ENCODE data around the gene TBC1D1. TPM values are rescaled to one million over a fixed set of nuclear protein-coding genes. Genes with fewer than 3 reads are reported as not detected.
A peak's percentile ranks its signal among the peaks of the same experiment; 100 is the strongest.

The TBC1D1 gene
- total and polyA plus RNA-seq, 5 experiments from 2014 or later: 18.4 to 53.8 (median 27.2) TPM

DNA sequence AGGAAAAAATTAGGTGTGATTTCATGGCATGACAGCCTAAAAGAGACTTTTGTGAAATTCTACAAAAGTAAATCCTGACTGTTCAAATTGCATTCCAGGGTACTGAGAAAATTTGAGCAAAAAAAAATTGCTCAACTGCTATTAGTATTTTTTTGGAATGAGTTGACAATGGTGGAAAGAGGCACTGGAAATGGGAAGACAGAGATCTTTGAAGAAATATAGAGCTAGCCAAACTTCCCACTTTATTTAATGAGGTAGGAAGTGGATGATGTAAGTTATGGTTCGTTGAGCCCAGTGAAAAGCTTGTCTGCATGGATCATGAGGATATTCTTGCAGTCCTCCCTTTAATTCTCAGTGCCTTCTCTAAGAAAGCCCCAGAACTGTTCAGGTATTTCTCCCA, 253.1 kb downstream of the TBC1D1 start:
- H3K36me3 Mint-ChIP-seq: peaks cover 19 to 28% (median 27%) of the 10 kb centered on the region in 3 donors
- no peak for DNase-seq
- no peak for ATAC-seq

DNA sequence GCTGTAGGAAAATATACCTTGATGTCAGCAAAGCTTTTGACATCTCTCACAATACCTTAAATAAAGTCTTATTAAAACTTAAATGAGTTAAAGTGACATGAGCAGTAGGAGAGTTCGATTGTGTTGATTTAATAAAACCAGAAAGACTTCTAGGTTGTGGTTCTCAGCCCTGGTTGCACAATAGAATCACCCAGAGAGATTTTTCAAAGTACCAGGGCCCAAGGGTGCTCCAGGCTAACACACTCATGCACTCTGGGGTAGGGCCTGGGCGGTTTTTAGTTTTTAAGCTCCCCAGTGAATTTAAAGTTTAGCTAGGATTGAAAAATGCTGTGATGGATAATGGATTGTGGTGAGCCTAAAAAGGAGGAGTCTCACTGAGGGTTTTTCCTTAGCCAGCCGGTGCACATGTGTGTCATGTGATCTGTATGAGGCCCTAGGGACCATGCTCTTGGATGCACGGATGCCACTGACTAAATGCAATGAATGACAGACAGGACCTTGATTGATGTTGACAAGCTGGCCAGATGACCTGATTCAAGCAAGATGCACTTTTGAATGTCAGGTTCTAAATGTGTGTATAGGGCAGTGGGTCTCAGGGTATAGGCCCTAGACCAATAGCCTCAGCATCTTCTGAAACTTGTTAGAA, 254.3 kb downstream of the TBC1D1 start:
- Mint-ChIP-seq H3K4me3 (no peak overlapping the region), H3K9me3 (no peaks in the 10 kb centered on the region), H3K36me3 (peaks cover 12 to 16% (median 16%) of the 10 kb centered on the region in 3 donors), H3K4me1 (peaks cover 0 to 7% (median 0%) of the 10 kb centered on the region in 4 donors), H3K27ac (no peak overlapping the region), H3K27me3 (peaks cover 0 to 3% (median 2%) of the 10 kb centered on the region in 5 donors)
- POLR2A ChIA-PET: no interaction called here
- no peak for DNase-seq
- ATAC-seq: no peak

More for the DNA sequence above, 253.1 kb downstream of the TBC1D1 start:
- Mint-ChIP-seq H3K27me3 (peaks cover 0 to 2% (median 0%) of the 10 kb centered on the region in 5 donors), H3K9me3 (no peaks in the 10 kb centered on the region), H3K4me3 (no peak overlapping the region), H3K4me1 (peaks cover 0 to 4% (median under 1%) of the 10 kb centered on the region in 4 donors), H3K27ac (no peak overlapping the region)
- POLR2A ChIA-PET: no interaction called here

DNA sequence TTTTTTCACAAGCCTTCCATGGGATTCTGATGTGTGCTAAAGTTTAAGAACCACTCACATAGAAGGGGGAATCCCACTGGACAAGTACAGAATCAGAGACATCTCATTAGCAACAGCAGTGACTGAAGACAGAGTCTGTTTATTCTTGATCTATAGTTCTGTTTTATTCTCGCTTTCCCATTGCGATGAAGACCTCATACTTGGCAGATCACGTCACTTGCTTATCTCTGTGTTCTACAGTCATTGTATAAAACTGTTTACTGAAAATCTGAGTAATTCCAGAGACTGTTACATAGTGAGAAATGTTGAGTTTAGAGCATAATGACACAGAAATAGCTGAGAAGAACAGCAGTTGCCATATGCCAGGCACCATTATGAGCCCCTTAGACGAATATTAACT, 254.9 kb downstream of the TBC1D1 start:
- Mint-ChIP-seq H3K9me3 (no peaks in the 10 kb centered on the region), H3K27ac (no peak overlapping the region), H3K27me3 (peaks cover 0 to 3% (median 2%) of the 10 kb centered on the region in 5 donors), H3K4me3 (no peak overlapping the region), H3K4me1 (peaks cover 0 to 7% (median 0%) of the 10 kb centered on the region in 4 donors), H3K36me3 (peaks cover 11 to 12% (median 12%) of the 10 kb centered on the region in 3 donors)
- ATAC-seq: no peak
- DNase-seq: no peak
- POLR2A ChIA-PET: no interaction called here

DNA sequence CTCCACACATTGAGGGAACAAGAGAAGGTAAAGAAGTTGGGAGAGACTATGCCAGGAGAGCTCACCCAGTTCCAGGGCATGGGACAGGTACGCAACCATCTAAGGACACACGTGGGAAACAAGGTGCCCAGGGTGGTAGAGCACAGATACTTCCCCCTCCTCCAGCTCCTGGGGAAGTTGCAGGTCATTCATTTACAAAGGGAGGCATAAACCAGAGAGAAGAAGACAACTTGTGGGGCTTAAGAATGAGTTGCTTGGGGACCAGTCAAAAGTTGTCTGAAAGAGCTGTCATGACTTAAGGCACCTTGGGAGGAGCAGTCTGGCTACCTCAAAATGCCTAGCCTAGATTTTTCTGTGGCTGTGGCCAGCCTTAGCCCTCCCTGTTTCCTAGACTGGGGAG, 255.5 kb downstream of the TBC1D1 start:
- POLR2A ChIA-PET: no interaction called here
- H3K27me3 Mint-ChIP-seq: peaks cover 0 to 3% (median 2%) of the 10 kb centered on the region in 5 donors

DNA sequence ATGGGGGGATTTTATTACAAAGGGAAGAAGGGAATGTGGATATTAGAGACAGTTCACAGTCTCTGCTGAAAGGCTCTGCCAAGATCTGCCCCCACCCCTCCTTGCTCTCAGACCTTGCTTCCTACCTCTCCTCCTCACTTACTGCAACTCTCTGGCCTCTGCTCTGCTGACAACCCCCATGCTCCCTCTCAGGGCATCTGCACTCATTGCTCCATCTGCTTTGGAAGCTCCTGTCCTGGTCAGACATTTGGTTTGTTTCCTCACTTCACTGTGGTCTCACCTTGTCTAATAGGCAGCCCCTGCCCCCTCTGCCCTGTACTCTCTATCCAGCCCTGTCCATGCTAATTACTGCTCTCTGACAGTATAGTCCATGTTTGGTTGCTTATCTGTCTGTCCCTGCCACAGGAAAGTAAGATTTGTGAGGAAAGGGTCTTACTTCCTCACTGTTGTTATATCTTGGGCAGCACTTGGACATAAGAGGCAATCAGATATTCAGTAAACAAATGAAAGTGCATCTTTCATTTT, 258.6 kb downstream of the TBC1D1 start:
- Mint-ChIP-seq H3K27ac (peak overlapping the region in 1 of 10 donors; percentile 11), H3K4me1 (peaks cover 13 to 20% (median 17%) of the 10 kb centered on the region in 4 donors), H3K4me3 (no peak overlapping the region), H3K36me3 (peaks cover 0 to 8% (median 5%) of the 10 kb centered on the region in 3 donors), H3K9me3 (no peaks in the 10 kb centered on the region), H3K27me3 (peaks cover 0 to 3% (median 2%) of the 10 kb centered on the region in 5 donors)
- POLR2A ChIA-PET: interaction anchor here (0.6 kb wide), 1 partner anchor 17 kb away, joined by 3 read pairs; no protein-coding TSS in a partner anchor
- ATAC-seq (no peak), DNase-seq (no peak)

More for the DNA sequence above, 255.5 kb downstream of the TBC1D1 start:
- Mint-ChIP-seq H3K4me1 (peaks cover 0 to 7% (median 0%) of the 10 kb centered on the region in 4 donors), H3K36me3 (peaks cover 11 to 12% (median 12%) of the 10 kb centered on the region in 3 donors), H3K27ac (no peak overlapping the region), H3K4me3 (no peak overlapping the region), H3K9me3 (no peaks in the 10 kb centered on the region)
- no peak for DNase-seq
- no peak for ATAC-seq

DNA sequence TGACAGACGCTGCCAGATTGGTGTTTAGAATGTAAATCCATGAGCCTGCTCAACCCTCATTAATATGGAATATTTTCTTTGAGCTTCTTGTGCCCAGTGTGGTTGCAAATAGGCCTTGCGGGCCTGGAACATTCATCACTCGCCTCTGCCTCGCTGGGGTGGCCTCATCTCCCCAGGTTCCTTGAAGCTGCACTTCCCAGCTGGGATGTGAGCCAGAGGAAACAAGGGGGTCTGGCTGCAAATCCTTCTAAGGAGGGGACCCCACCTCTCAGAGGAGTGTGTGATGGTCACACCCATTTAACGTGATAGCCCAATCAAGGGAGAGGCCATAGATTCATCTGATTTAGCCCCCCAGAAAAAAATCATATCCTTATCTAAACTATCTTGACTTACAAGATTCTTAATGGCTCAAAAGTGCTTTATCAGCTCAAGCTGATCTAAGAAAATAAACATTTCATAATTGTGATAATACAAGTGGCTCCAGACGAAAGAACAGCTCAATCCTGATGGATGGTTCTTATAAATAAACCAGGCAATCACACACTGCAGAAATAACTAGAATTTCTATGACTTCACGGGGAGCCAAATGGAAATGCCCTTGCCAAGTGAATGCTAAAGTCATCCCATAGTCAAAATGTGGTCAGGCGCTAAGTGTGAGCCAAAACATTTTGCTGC, 259.2 kb downstream of the TBC1D1 start:
- no peaks in the 10 kb centered on the region for H3K9me3 Mint-ChIP-seq
- no peak overlapping the region for H3K4me3 Mint-ChIP-seq
- peaks cover 0 to 5% (median 5%) of the 10 kb centered on the region in 3 donors for H3K36me3 Mint-ChIP-seq
- peaks cover 0 to 3% (median 2%) of the 10 kb centered on the region in 5 donors for H3K27me3 Mint-ChIP-seq
- H3K27ac Mint-ChIP-seq: no peak overlapping the region
- H3K4me1 Mint-ChIP-seq: peaks cover 19 to 26% (median 23%) of the 10 kb centered on the region in 4 donors
- POLR2A ChIA-PET: interaction anchor here (0.6 kb wide), 1 partner anchor 17 kb away, joined by 3 read pairs; no protein-coding TSS in a partner anchor
- ATAC-seq: no peak
- DNase-seq: no peak

DNA sequence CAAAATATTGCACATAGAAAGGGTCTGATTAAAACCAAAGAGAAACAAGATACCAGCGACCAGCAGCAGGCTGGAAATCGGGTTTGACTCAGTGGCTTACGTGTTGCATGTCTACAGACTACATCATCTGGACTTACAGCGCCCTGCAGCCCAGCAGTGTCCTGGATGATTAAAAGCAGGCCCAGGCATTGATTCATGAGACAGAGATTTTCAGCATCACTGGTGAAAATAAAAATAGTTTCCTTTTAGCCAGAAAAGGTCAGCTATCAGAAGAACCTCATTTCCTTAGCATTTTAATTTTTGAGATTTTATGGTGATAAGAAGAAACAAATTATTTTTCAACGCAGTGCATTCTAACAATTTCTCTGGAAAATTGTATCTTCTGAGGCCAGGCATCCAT, 259.9 kb downstream of the TBC1D1 start:
- H3K27me3 Mint-ChIP-seq: peaks cover 0 to 3% (median 2%) of the 10 kb centered on the region in 5 donors
- DNase-seq (no peak), ATAC-seq (no peak)
- H3K36me3 Mint-ChIP-seq: peaks cover 0 to 5% (median 5%) of the 10 kb centered on the region in 3 donors
- H3K9me3 Mint-ChIP-seq: no peaks in the 10 kb centered on the region
- peaks cover 22 to 32% (median 29%) of the 10 kb centered on the region in 4 donors for H3K4me1 Mint-ChIP-seq
- no peak overlapping the region for H3K27ac Mint-ChIP-seq
- no peak overlapping the region for H3K4me3 Mint-ChIP-seq
- POLR2A ChIA-PET: no interaction called here

DNA sequence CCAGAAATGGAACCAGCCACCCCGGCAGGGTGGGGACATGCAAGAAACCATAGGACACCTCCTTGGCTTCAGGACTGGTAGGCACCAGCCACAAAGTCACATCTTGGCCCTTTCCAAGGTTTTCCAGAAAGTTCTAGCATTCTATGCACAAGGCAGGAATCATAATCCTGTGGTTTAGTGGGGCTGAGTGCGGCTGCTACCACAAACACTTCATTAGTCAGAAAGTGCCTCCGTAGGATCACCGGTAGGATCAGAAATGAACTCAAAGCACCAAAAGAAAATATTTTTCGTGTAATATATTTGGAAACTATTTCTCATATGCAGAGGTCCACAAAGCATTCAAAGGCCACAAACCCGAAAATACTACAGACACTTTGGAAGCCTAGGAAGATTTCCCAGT, 261.0 kb downstream of the TBC1D1 start:
- POLR2A ChIA-PET: no interaction called here
- Mint-ChIP-seq H3K4me3 (no peak overlapping the region), H3K27ac (no peak overlapping the region), H3K36me3 (peaks cover 0 to 5% (median 5%) of the 10 kb centered on the region in 3 donors), H3K4me1 (peaks cover 22 to 39% (median 33%) of the 10 kb centered on the region in 4 donors), H3K27me3 (peaks cover 0 to 3% (median 2%) of the 10 kb centered on the region in 5 donors), H3K9me3 (no peaks in the 10 kb centered on the region)
- no peak for ATAC-seq
- DNase-seq: no peak

DNA sequence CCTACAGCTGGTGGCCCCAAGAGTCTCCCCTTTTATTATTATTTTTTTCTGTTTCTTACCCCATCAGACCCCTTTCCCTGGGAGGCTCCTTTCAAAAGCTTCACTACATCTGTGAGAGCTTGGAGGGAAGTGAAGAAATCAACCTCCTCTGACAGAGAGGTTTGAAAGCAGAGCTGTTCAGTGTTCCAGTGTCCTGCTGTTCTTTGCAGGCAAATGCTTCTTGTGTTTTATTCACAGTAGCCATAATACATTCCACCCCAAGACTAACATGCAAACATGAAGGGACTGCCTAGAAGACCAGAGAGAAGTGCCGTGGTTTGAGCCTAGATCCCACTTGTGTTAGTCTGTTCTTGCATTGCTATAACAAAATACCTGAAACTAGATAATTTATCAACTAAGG, 261.4 kb downstream of the TBC1D1 start:
- no peak overlapping the region for H3K27ac Mint-ChIP-seq
- POLR2A ChIA-PET: no interaction called here

DNA sequence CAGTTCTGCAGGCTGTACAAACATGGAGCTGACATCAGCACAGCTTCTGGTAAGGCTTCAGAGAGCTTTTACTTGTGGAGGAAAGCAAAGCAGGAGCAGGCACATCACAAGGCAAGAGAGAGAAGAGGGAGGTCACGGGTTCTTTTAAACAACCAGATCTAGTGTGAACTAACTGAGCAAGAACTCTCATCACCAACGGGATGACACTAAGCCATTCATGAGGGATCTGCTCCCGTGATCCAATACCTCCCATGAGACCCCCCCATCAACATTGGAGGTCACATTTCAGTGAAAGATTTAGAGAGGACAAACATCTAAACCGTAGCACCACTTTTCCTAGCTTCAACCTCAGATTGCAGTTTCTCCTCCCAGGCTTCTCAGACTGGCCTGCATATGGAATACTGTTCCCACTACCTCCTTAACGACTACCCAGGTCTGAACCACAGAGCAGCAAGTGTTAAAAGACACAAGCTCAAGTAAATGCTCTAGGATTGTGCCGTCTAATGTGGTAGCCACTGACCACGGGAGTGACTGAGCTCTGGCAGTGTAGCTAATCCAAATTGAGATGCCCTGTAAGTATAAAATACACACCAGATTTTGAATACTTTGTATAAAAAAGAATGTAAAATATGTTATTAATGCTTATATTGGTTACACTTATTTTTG, 262.0 kb downstream of the TBC1D1 start:
- POLR2A ChIA-PET: no interaction called here

More for the DNA sequence above, 261.4 kb downstream of the TBC1D1 start:
- ATAC-seq (no peak), DNase-seq (no peak)
- H3K9me3 Mint-ChIP-seq: no peaks in the 10 kb centered on the region
- peaks cover 0 to 3% (median 2%) of the 10 kb centered on the region in 5 donors for H3K27me3 Mint-ChIP-seq
- no peak overlapping the region for H3K4me3 Mint-ChIP-seq
- H3K4me1 Mint-ChIP-seq: peaks cover 22 to 43% (median 35%) of the 10 kb centered on the region in 4 donors
- H3K36me3 Mint-ChIP-seq: peaks cover 0 to 5% (median 5%) of the 10 kb centered on the region in 3 donors

DNA sequence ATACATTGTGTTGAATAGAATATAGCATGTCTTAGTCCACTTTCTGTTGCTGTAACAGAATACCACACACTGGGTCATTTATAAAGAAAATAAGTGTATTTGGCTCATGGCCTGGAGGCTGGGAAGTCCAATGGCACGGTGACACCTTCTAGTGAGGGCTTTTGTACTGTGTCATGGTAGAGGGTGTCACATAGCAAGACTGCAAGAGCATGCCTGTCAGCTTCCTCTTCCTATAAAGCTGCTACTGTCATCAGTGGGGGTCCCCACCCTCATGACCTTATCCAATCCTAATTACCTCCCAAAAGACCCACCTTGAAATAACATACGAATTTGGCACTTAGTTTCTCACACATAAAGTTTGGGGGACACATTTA, 262.5 kb downstream of the TBC1D1 start:
- no peak for DNase-seq

More for the DNA sequence above, 262.0 kb downstream of the TBC1D1 start:
- Mint-ChIP-seq H3K27me3 (peaks cover 0 to 3% (median 2%) of the 10 kb centered on the region in 5 donors), H3K27ac (peak overlapping the region in 1 of 10 donors; percentile 27), H3K4me1 (peaks cover 20 to 45% (median 36%) of the 10 kb centered on the region in 4 donors), H3K9me3 (no peaks in the 10 kb centered on the region), H3K36me3 (peaks cover 0 to 5% (median 3%) of the 10 kb centered on the region in 3 donors), H3K4me3 (no peak overlapping the region)
- no peak for ATAC-seq
- no peak for DNase-seq

DNA sequence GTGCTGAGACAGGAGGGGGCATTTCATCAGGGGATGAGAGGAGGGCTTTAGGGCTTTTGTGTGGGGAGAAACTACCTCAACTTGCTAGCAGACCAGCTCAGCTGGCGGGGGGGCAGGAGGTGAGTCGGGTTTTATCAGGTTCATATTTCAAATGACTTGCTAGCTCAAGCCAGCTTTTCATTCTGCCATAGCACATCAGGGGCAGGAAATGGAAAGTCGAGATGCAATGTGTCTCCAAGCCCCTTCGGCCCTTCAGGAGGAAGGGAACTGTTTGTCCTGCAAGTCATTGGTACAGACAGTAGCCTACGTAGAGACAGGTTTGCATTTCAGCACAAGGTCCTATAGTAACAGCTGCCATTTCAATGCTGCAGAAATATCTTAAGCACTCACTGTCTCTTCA, 263.4 kb downstream of the TBC1D1 start:
- DNase-seq (no peak), ATAC-seq (no peak)
- H3K4me3 Mint-ChIP-seq: peak overlapping the region in 6 of 10 donors; percentile 2 to 76 (median 67)
- peaks cover 23 to 45% (median 42%) of the 10 kb centered on the region in 4 donors for H3K4me1 Mint-ChIP-seq
- peak overlapping the region in 6 of 10 donors; percentile 2 to 73 (median 40) for H3K27ac Mint-ChIP-seq
- H3K36me3 Mint-ChIP-seq: no peaks in the 10 kb centered on the region
- POLR2A ChIA-PET: no interaction called here
- peaks cover 0 to 3% (median 0%) of the 10 kb centered on the region in 5 donors for H3K27me3 Mint-ChIP-seq
- H3K9me3 Mint-ChIP-seq: no peaks in the 10 kb centered on the region

More for the DNA sequence above, 262.5 kb downstream of the TBC1D1 start:
- POLR2A ChIA-PET: no interaction called here
- no peaks in the 10 kb centered on the region for H3K9me3 Mint-ChIP-seq
- ATAC-seq: no peak
- H3K4me3 Mint-ChIP-seq: peak overlapping the region in 1 of 10 donors; percentile 59
- peaks cover 0 to 3% (median 0%) of the 10 kb centered on the region in 5 donors for H3K27me3 Mint-ChIP-seq
- H3K27ac Mint-ChIP-seq: peak overlapping the region in 1 of 10 donors; percentile 27
- peaks cover 0 to under 1% (median 0%) of the 10 kb centered on the region in 3 donors for H3K36me3 Mint-ChIP-seq
- H3K4me1 Mint-ChIP-seq: peaks cover 21 to 45% (median 40%) of the 10 kb centered on the region in 4 donors

All from naive thymus-derived CD8-positive, alpha-beta T cell (primary cell).